C4-2B (cell line): ENCODE results near the gene RPGRIP1.
"Not testable (repeated sequence)": the region's sequence is repeated elsewhere in the genome, so short reads cannot be mapped to it uniquely, and the experiment has no call there.

Experiments used
- CTCF ChIP-seq: fragments of 450-650 bp; conservative IDR thresholded peaks from 2 replicates; pipeline ENCODE4 v1.5.1; 2017; ENCODE audit warnings: mild to moderate bottlenecking
- ZFX ChIP-seq: fragments of 450-650 bp; IDR thresholded peaks from 2 replicates; pipeline ENCODE4 v1.6.1; 2017

- not testable (repeated sequence) for TF ChIP-seq CTCF, ZFX
Measured at GRCh38 chr14:21272661-21273060, 7.2 kb upstream of the RPGRIP1 start.
